GM18873 (cell line): Measurements from ENCODE around the gene NUB1.

ENCODE experiments used
- ATAC-seq: cut with Tn5 transposase; IDR thresholded peaks from one replicate; pipeline ENCODE4 v1.9.1; 2021; ENCODE audit warnings: mild to moderate bottlenecking, moderate library complexity, moderate number of reproducible peaks; ENCODE audit not compliant: unreplicated experiment, low FRiP score

NUB1 gene

DNA sequence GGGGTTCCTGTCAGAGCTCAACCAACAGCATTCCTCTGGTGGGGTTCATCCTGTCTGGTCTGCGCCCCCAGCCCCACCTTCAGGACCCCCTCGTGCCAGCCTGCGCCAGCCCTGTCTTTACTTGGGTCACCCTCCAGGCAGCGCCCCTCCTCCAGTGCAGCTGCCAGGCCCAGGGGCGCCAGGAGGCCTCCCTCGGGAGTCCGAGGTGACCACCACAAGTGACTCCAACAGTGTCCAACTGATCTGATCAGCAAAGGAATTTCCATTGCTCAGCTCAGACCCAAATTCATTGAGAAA is 57.6 kb downstream of the NUB1 start:
- no peak for ATAC-seq

DNA sequence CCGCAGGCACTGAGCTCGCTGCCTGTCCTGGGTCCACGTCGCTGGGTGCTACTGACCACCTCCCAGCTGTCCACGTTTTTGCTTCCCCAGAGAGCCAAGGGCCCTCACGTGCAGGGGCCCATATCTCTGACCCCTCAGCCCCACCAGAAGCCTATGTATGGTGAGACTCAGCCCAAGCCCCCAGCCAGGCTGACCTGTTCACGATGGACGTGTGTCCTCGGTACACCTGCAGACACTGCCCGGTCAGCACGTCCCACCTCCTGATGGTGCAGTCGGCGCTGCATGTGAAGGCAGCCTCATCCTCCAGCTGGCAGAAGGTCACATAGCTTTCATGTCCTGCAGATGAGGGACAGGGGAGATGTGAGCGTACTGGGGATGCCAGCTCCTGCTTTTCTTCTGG is 58.3 kb downstream of the NUB1 start:
- no peak for ATAC-seq

DNA sequence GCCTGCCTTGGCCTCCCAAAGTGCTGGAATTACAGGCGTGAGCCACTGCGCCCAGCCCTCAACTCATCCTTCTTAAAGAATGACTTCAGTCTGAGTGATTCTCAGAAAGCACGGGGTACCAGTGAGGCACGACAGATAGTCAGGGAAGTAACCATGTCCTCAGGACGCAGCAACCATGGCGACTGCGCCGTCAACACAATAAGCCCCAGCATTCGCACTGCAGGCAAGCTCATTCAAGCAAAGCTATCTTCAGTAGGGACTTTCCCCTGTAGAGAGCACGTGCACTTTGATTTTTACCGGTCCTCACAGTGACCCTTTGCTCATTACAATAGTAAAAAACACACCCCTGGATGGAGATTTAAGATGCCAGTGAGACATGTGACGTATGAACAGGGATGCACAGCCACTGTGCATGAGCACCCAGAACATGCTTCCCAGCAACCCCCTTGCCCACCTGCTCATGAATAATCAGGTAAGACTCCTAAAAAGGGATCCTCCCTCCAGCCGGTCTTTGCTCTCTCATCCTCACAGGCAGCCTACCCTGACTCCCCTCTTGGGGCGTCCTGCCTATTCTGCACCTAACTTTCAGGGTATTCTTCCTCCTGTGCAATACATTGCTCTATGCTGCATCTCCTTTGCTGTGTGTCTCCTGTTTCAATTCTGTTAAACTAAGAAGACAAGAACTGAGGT is 59.2 kb downstream of the NUB1 start:
- peak; percentile 59 for ATAC-seq

DNA sequence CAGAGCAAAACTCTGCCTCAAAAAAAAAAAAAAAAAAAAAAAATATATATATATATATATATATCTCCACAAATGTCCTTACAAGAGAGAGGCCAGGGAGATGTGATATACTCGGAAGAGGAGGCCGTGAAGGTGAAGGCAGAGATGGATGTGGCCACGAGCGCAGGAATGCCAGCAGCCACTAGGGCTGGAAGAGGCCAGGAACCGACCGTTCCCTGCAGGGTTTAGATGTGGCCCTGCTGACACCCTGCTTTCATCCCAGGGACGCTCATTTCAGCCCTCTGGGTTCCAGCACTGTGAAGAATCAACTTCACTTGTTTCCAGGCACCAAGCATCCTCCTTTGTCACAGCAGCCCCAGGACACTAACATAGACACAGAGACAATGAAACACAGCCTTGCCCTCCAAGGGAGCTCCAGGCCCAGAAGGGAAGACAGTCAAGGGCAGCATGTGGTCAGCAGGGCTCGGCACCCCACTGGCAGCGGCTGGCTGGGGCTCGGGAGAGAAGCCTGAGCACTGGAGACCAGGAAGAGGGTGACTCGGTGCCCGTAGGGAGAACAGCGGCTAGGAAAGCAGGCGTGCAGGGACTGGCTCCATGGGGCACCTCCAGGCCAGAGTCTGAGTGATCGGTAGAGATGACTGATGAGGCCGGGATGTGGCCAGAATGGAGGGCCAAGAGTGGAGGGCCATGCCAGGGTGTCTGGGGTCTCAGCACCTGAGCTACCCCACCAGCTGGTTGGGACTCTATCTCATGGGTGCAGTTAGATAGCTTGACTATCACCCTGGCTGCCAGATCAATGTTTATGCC is 60.6 kb downstream of the NUB1 start:
- no peak for ATAC-seq

DNA sequence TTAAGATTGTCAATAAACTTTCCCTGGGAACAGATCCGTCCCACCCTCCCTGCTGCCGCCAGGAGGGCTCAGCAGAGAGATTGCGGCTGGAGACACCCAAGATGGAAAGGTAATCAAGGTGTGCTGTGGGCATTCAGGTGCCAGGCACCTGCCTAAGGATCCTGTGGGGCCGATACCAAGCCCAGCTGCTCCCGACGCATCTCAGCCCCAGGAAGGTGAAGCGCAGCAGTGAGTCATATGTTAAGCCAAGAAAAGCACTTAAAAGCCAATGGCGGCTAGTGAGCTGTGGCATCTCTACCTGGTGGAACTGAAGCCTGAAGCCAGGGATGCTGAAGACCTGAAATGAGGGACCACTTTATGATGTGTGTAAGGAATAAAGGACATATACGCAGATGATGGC is 62.2 kb downstream of the NUB1 start:
- no peak for ATAC-seq

DNA sequence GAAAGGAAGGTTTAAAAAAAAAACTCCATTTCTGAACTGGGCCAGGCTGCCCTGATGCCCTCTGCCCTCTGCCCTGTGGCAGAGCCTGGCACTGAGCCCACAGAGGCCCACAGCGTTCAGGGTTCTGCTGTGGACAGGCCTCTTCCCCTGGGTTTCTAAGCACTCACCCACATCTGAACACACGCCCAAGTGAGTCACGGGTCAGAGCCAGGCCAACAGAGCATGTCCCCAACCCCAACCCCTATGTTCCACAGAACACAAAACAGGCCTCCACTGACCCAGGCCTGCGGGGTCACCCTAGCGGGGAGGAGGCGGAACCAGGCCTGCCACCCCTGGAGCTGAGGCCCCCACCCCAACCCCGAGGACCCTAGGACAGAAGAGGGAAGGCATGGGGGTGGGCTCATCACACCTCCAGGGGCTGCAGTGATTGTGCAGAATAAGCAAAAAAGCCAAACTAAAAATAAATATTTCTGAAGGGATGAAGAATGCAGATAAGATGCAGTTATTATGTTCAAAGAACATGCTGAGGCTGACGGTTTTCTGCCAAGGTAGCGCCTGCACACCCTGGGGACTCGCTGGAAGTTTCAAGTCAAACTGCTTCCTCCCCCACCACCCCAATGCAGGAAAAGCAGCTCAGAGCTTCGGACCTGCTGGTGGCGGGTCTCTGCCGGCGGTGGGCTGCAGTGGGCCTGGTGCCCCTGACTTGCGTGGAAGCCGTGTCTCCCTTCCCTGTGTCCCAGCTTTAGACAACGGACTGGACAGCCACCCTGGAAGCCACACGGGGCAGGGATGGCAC is 62.8 kb downstream of the NUB1 start:
- no peak for ATAC-seq

DNA sequence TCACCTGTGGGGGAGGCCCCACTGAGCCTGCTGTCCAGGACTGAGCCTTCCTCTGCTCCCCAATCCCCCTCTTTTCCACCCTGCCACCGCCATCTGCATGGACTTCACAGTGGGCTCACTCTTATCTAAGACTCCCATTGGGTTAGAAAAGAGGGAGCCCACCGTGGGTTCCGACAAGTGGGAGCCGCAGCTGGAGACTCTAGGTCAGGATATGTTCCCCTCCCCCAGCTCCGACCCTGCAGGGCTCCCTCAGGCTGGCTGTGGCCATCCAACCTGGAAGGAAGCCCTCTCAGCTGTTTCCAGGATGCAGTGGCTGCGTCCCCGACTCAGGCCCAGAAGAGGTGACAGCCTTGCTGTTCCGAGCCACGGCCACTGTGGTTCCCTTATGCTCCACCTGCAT is 63.4 kb downstream of the NUB1 start:
- no peak for ATAC-seq

DNA sequence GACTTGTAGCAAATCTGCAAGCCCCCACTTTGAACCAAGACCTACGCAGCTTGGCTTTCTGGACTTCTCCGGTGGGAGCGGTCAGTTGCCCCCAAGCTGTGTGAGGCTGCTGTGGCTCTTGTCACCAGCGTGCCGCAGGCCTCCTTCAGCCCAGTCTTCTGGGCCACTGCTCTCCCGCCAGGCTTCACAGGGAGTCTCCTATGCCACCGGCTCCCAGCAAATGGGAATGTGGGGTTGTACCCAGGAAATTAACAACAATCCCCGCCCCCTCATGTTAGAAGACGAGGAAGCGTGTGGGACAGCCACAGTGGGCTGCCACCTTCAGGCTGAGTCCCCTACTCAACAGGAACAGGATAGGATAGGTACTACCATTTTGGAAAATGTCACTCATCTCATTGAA is 64.0 kb downstream of the NUB1 start:
- no peak for ATAC-seq

DNA sequence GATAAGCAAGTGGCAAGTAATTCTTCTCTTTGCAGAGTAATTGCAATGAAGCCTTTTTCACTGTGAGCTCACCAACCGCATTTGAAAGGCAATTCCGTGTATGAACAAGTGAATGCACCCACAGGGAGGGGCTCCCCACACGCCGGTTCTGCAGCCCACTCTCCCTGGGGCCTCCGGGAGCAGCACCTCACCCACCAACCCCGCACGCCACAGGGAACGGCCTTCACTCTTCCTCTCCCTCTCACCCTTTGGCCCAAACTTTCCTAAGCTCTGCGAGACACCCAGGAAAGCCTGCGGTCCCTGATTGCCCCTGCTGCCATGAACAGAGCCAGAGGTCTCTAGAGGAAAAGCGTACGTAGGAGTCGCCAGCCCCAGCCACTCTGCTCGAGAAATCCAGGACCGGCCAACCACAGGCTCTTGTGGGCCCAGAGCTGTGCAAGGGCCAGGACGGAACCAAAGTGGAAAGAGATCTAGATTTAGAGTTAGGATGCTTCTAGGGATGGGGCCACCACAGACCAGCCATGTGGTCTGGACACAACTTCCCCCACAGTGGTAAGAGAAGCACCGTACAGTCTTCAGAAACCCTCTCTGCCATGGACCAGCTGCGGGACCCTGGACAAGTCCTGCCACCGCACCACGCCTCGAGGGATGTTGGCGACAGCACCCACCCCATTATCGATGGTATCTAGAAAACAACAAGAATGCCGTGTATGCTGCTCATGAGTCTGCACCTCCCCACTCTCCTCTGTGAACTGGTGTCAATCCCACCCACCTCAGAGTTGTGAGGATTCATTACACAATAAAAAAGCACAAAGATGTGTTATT is 64.7 kb downstream of the NUB1 start:
- ATAC-seq = no peak

DNA sequence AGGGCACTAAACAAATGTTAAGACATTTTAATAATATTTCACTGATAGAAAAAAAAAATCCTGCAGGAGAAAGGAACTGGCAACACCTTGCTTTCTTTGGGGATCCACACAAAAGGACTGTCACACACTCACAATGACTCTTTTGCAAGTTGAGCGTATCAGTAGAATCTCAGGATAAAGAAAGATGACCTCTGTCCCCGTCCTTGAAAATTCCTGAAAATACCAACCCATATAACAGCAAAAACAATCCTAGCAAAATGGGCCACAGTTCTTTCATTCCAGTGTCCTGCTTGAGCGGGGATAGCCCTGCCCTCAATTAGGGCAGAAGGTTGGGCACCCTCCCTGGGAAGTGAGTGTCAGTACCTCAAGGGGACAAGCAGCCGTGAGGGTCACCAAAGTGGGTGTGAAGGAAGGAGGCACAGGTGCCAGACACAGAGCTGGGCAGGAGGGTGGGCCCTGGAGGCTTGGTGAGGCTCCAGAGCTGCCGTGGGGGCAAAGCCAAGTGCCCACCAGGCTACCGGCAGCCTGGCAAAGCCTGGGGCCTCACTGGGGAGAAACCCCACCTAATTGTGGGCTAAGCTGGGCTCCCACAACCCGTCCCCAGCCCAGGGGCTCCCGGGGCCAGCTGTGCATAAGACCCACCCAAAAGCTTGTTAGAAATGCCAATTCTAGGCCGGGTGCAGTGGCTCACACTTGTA is 65.4 kb downstream of the NUB1 start:
- no peak for ATAC-seq

DNA sequence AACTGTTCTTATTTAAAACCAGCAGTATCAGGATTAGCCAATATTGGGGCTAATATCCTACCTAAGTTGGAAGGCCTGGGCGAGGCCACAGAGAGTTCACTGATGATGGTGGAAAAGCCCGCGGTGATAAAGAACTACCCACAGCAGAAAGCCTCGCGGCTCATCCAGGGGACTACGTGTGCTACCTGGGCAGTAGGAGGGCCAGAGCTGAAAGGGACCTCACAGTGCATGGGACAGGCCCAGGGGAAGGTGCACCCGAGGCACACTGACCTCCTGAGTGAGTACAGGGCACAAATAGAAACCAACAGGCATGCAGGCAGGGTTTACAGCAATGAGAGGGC is 66.9 kb downstream of the NUB1 start:
- ATAC-seq = no peak

DNA sequence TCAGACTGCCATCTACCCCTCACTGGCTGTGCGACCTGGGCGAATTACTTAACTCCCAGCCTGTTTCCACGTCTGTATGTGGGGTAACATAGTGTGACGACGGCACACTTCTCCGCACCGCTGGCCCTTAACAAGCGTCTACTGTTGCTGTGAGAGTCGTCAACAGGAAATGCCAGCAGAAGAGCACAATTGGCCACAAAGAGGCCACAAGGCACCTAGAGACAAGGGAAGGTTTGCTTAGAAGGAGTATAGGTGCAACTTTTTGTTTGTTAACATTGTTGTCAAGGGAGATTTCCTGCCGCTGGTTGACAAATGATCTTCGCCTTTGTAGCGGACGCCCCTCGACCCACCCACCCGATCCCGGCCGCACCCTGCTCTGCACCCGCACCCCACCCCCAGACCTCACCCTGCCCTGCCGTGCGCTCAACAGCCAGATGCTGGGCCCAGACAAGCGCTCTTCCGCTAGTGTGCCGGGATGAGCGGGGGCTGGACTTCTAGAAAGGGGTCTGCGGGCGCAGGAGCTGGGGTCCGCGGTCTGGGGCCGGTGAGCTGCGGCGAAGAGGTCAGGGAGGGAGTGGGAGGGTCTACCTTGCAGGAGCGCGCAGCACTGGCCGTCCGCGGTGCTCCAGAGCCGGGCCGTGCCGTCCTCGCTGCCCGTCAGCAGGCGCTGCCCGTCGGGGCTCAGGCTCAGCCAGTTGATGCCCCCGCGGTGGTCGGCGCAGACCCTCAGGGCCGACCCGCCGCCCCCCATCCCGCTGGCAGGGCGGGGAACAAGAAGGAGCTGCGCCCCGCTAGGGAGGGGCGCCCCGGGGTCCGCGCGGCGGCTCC is 67.4 kb downstream of the NUB1 start:
- ATAC-seq = no peak

DNA sequence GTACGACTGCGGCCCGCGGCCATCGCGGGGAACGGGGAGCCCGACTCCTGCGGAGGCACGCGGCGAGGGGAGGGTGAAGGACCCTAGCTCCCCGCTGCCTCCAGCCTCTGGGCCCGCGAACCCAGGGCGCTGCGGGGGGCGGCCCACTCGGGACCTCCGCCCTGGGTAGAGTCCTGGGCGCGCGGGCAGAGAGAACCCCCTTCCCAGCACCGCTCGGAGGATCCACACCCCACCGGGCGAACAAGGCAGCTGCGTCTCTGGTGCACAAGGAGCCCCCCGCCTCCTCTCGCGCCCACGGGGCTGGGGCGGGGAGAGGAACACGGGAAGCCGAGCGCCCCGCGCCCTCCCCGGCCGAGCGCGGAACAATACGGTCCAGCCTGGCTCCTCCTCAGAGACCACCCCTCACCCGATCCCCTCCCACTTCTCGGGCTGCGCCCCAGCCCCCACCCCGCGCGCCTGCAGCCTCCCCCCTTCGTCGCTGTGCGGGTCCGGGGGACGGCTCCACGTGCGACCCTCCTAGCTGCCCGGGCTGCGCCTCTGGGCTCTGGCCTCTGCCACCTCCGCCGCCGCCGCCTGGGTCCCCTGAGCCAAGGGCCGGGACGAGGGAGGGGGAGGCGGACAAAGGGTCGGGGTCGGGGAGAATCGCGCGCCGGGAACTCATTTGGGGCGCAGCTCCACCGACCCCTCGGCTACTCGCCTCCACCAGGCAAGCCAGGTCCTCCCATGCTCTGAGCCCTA is 68.2 kb downstream of the NUB1 start, which contains the start of gene WDR86:
TSS of gene WDR86 (minus strand) at position 372 of the 738 bp plus-strand sequence. CDS start 449 bp downstream, outside the sequence.
- no peak for ATAC-seq

DNA sequence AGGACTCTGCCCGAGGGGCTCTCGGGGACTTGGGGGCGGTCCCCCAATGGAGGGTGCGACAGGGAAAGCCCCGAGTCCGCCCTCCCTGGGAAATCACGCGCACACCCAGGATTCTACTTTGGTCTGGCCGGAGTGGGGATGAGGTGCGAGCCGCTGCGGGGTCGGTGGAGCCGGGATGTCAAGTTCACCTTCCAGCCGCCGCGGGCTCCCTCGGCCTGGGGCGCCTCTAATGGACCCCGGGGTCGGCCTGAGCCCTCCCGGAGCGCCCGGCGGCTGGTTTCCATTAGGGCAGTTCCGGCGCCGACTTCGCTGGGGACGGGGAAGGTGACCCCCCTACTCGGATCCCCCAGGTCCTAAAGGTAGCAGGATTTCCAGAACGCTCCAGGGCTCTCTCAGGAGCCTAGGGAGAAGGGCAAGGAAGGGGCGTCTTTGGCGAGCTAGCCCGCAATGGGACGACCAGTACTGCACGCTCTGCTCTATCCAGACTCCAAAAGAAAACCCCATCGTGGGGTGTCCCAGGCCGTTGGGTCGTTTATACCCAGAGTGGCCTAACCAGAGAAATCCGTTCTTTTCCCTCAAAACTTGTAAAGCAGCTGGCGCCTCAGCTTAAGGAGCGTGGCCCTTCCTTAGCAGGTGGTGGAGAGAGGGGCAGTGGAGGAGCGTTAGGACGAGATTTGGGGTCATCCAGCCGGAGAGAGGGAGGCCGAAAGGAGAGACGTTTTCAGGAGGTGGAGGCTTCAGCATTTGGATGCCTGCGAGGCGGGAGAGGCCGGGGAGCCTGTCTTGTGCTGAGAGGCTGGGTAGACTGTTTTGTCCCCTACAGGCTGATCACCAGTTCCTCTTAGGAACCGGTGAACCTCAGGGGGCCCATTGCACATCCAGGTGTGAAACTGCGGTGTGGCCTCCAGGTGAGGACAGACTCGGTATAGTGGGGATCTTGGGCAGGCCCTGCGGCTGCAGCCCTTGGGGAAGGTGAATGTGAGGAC is 69.1 kb downstream of the NUB1 start:
- no peak for ATAC-seq

DNA sequence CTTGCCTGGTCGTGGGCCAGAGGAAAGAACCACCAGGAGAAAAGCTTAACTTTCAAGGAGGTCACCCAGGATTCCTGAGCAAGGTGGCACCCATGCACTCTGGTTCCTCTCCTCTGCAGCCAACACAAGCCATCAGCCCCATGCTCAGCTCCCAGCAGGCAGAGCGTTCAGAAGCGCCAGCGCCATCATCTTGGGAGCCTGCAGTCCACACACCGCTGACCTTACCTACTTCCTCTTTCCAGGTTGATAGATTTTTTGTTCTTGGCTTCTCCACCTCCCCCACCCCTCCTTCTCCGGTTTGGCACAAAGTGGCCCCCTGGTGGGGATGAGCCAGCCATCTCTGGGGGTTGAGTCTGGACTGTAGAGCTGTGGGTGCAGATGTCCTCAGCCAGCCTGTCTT is 69.9 kb downstream of the NUB1 start:
- no peak for ATAC-seq

DNA sequence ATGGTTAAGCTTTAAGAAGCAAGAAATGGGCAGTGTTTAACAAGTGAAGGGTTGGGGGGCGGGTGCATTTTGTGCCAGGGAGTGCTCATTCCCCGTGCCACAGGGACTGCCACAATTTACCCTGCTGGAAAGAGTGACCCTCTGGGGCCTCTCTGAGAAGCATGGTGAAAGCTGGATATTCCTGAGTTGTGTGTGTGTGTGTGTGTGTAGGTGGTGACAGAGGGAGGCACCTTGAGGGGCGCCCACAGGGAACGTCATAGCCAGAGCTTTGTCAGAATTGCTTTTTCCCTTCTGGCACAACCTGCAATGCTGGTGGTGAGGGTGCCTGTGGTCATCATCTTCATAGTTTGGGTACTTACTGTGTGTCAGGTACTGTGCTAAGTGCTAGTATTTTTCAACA is 70.7 kb downstream of the NUB1 start:
- ATAC-seq = no peak

DNA sequence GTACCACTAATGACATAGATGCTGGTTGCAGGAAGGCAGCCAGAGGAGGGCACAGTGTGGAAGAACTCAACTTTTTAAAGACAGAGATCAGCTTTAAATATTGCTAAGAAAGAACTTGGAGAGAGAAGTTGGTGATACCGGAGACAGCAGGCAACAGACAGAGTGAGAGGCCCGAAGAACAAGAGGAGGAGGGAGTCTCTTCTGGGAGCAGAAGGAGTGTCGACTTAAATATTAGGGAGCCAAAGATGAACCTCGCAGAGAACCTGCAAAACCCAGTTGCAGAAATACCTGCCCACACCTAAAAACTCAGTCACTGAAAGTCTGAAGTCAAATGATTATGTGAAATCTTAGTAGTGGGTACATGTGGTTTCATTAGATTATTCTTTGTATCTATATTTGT is 71.6 kb downstream of the NUB1 start:
- ATAC-seq = no peak
